D721Med (cell line): ENCODE measurements around the gene TENT4A.

Experiments
- DNase-seq: peaks from one replicate; pipeline ENCODE4 v3.0.0; 2011; ENCODE audit warnings: low spot score; ENCODE audit not compliant: insufficient read length
- FAIRE-seq: peaks from 2 replicates; lab custom pipeline; 2011; peaks lifted over from hg19 to GRCh38; lab: Jason Lieb, UNC
- CTCF ChIP-seq: IDR thresholded peaks from 2 replicates; pipeline ENCODE4 v1.5.1; 2012; ENCODE audit warnings: mild to moderate bottlenecking, control low read depth; ENCODE audit not compliant: insufficient read depth; ENCODE audit errors: missing control alignments

TENT4A gene

GRCh38 chr5:6727231-6727630 lies 14.0 kb downstream of the TENT4A start:
- FAIRE-seq (no peak), DNase-seq (no peak)
- no peak for TF ChIP-seq CTCF

GRCh38 chr5:6728011-6728794 lies 15.0 kb downstream of the TENT4A start:
- DNase-seq (no peak), FAIRE-seq (no peak)
- no peak for TF ChIP-seq CTCF

- FAIRE-seq (no peak), DNase-seq (no peak)
- no peak for TF ChIP-seq CTCF
Measured at GRCh38 chr5:6728795-6729183, 15.6 kb downstream of the TENT4A start.

- no peak for TF ChIP-seq CTCF
- DNase-seq = no peak
- no peak for FAIRE-seq
Measured at GRCh38 chr5:6729386-6730310, 16.4 kb downstream of the TENT4A start.

GRCh38 chr5:6730407-6730806 lies 17.2 kb downstream of the TENT4A start:
- TF ChIP-seq CTCF = no peak
- DNase-seq (no peak), FAIRE-seq (no peak)

- no peak for FAIRE-seq
- TF ChIP-seq CTCF = no peak
- DNase-seq = no peak
Measured at GRCh38 chr5:6730807-6731206, 17.6 kb downstream of the TENT4A start.
